Stimulated activated CD4-positive, alpha-beta T cell treated with anti-CD3 and anti-CD28 coated beads, Interleukin-12 subunit alpha, Interleukin-12 subunit beta, amount 100 ng/mL, for 24 hours (primary cell): ENCODE measurements around the gene VPS35L.
"Not testable (repeated sequence)": the region's sequence is repeated elsewhere in the genome, so short reads cannot be mapped to it uniquely, and the experiment has no call there.

Source experiments
- DNase-seq, 2 experiments: peaks; one replicate each; pipeline ENCODE4 v3.0.0-alpha.2; 2020; ENCODE audit warnings: low read depth in 2 of 2

The VPS35L gene

GRCh38 chr16:19711643-19712042 is 156.1 kb downstream of the VPS35L start:
- no peak for DNase-seq

GRCh38 chr16:19712418-19713058 is 157.0 kb downstream of the VPS35L start:
- no peak for DNase-seq

- no peak for DNase-seq
These were observed 158.2 kb downstream of the VPS35L start for GRCh38 chr16:19713697-19714096.

- DNase-seq = no peak
These were observed 160.1 kb downstream of the VPS35L start for GRCh38 chr16:19715566-19715965.

GRCh38 chr16:19716183-19716582 is 160.7 kb downstream of the VPS35L start:
- no peak for DNase-seq

- DNase-seq = not testable (repeated sequence)
These were observed 161.2 kb downstream of the VPS35L start for GRCh38 chr16:19716728-19717127.

GRCh38 chr16:19717314-19717713 is 161.8 kb downstream of the VPS35L start:
- no peak for DNase-seq

GRCh38 chr16:19717741-19718623 is 162.5 kb downstream of the VPS35L start, which contains the start of the genes IQCK and KNOP1:
Gene IQCK, plus strand, starts transcription at chr16:19718271. Its CDS starts 36 bp downstream, at chr16:19718307.
Gene KNOP1, minus strand, starts transcription at chr16:19718227. Its CDS starts 3,192 bp downstream, at chr16:19715035.
- DNase-seq = peak; percentile 81 to 84

- peak in 1 of 2 experiments; percentile 6 for DNase-seq
These were observed 163.1 kb downstream of the VPS35L start for GRCh38 chr16:19718624-19718965.

- no peak for DNase-seq
These were observed 166.9 kb downstream of the VPS35L start for GRCh38 chr16:19722269-19722952.

- no peak for DNase-seq
These were observed 167.5 kb downstream of the VPS35L start for GRCh38 chr16:19722981-19723380.

- DNase-seq = no peak
These were observed 173.1 kb downstream of the VPS35L start for GRCh38 chr16:19728636-19728965.

GRCh38 chr16:19733551-19733950 is 178.0 kb downstream of the VPS35L start:
- DNase-seq = no peak

GRCh38 chr16:19735074-19735867 is 179.8 kb downstream of the VPS35L start:
- DNase-seq = no peak

GRCh38 chr16:19737306-19738038 is 182.0 kb downstream of the VPS35L start:
- DNase-seq = no peak

GRCh38 chr16:19741354-19741753 is 185.9 kb downstream of the VPS35L start:
- no peak for DNase-seq

- DNase-seq = no peak
These were observed 188.3 kb downstream of the VPS35L start for GRCh38 chr16:19743816-19744159.

GRCh38 chr16:19744670-19745069 is 189.2 kb downstream of the VPS35L start:
- DNase-seq = no peak

- DNase-seq = no peak
These were observed 189.9 kb downstream of the VPS35L start for GRCh38 chr16:19745286-19746010.

GRCh38 chr16:19746561-19746960 is 191.1 kb downstream of the VPS35L start:
- no peak for DNase-seq
